ENCODE measurements around the gene PARVA. TPM values are rescaled to one million over a fixed set of nuclear protein-coding genes. Genes with fewer than 3 reads are reported as not detected.

PARVA gene
- total and polyA plus RNA-seq, 3 donors from 2014 or later, result 18.7 to 23.7 (median 23.6) TPM

DNA sequence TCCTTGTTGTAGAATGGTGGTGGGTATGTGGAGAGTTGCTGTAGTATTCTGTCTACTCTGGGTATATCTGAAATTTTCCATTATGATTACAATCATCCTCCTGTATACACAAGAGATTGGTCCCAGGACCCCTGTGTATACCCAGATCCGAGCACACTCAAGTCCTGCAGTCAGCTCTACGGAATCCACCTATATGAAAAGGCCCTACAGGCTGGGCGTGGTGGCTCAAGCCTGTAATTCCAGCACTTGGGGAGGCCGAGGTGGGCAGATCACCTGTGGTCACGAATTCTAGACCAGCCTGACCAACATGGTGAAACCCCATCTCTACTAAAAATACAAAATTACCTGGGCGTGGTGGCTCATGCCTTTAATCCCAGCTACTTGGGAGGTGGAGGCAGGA, 17.2 kb downstream of the PARVA start:
- 93 to 99% methylated on average over 6 of the region's 6 CpGs for WGBS, 2 donors
- H3K4me3 ChIP-seq, result no peak overlapping the region
- H3K27ac ChIP-seq, result no peak overlapping the region

DNA sequence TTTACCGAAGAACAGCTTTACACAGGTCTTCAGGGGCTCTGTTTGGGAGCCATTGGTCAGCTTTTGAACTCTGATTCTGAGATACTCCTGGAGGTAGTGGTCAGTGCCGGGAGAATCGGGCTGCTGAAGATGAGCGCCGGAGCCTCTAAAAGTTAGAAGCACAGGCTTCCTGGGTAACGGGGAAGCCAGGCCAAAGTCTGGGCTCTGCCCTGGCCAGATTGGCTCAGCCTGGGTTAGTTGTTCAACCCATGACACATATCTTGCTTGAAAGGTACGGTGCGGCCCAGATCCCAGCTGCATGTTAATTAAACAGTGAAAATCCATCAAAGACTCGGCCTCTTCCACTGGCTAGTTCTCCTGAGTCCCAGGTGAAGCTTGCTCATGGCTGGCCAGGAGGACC, 18.0 kb downstream of the PARVA start:
- H3K27ac ChIP-seq, result no peak overlapping the region
- H3K36me3 ChIP-seq (ENCODE audit: low read depth, missing control alignments), result no peaks in the 10 kb centered on the region
- H3K27me3 ChIP-seq, result no peaks in the 10 kb centered on the region
- WGBS, 2 donors, result 93 to 98% methylated on average over 9 of the region's 9 CpGs
- DNase-seq, result no peak
- intact Hi-C loops (cut with DNase I; ENCODE audit: low total_unique reads), result no loop called here
- TF ChIP-seq, protein P1, sequence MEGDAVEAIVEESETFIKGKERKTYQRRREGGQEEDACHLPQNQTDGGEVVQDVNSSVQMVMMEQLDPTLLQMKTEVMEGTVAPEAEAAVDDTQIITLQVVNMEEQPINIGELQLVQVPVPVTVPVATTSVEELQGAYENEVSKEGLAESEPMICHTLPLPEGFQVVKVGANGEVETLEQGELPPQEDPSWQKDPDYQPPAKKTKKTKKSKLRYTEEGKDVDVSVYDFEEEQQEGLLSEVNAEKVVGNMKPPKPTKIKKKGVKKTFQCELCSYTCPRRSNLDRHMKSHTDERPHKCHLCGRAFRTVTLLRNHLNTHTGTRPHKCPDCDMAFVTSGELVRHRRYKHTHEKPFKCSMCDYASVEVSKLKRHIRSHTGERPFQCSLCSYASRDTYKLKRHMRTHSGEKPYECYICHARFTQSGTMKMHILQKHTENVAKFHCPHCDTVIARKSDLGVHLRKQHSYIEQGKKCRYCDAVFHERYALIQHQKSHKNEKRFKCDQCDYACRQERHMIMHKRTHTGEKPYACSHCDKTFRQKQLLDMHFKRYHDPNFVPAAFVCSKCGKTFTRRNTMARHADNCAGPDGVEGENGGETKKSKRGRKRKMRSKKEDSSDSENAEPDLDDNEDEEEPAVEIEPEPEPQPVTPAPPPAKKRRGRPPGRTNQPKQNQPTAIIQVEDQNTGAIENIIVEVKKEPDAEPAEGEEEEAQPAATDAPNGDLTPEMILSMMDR (IDR thresholded peaks at IDR 0.05), result no peak
- TF ChIP-seq POLR2A (IDR thresholded peaks at IDR 0.05), result no peak
- H3K4me3 ChIP-seq, result no peak overlapping the region
- peaks cover under 1% of the 10 kb centered on the region for H3K4me1 ChIP-seq
- H3K9me3 ChIP-seq, result no peaks in the 10 kb centered on the region

More for the DNA sequence above, 17.2 kb downstream of the PARVA start:
- no peaks in the 10 kb centered on the region for H3K9me3 ChIP-seq
- TF ChIP-seq POLR2A (IDR thresholded peaks at IDR 0.05), result no peak
- TF ChIP-seq, protein P1 (IDR thresholded peaks at IDR 0.05), result no peak
- no peaks in the 10 kb centered on the region for H3K4me1 ChIP-seq
- intact Hi-C loops (cut with DNase I; ENCODE audit: low total_unique reads), result no loop called here
- no peak for DNase-seq
- no peaks in the 10 kb centered on the region for H3K27me3 ChIP-seq
- no peaks in the 10 kb centered on the region for H3K36me3 ChIP-seq (ENCODE audit: low read depth, missing control alignments)

DNA sequence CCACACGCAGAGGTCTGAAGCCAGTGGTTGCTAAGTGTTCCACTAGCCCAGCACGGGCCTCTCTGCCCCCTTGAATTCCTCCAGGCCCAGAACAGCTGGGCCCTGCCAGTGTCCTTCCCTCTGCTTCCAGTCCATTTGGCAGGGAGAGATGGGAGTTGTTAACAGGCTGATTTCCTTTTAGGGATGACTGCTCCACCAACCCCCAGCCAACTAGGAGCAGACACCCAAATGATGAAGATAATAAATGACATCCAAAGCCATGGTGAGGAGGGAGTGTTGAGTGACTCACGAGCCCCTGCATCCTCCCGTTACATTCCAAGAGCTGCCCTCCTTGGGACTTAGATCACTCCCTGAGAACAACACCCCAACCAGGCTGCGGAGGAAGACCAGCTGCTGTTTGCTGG, 20.6 kb downstream of the PARVA start:
- H3K27ac ChIP-seq, result peak overlapping the region; percentile 2 to 70
- no peaks in the 10 kb centered on the region for H3K36me3 ChIP-seq (ENCODE audit: low read depth, missing control alignments)
- H3K4me1 ChIP-seq, result peaks cover 8% of the 10 kb centered on the region
- TF ChIP-seq POLR2A (IDR thresholded peaks at IDR 0.05), result no peak
- TF ChIP-seq, protein P1 (IDR thresholded peaks at IDR 0.05), result no peak
- intact Hi-C loops (cut with DNase I; ENCODE audit: low total_unique reads), result no loop called here
- H3K27me3 ChIP-seq, result no peaks in the 10 kb centered on the region
- 43 to 55% methylated on average over 4 to 5 of the region's 5 CpGs for WGBS, 2 donors
- no peak overlapping the region for H3K4me3 ChIP-seq
- H3K9me3 ChIP-seq, result no peaks in the 10 kb centered on the region
- no peak for DNase-seq

DNA sequence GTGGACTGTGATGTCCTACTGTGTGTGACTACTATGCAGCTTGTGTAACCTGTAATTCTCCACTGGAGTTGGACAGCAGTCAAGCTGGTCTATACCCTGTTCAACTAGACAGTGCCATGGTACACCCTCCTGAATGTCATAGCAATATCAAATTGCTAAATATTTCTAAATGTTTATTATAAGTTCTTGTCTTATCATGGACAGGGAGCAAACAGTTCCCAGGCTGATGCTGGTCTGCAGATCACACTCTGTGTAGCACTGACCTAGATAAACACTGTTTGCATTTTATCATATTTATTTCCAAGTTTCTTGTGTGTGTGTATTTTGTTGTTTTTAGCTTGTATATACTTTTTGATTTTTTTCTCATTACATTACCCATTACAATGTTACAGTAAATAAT, 22.0 kb downstream of the PARVA start:
- no peak for TF ChIP-seq POLR2A (IDR thresholded peaks at IDR 0.05)
- TF ChIP-seq, protein P1 (IDR thresholded peaks at IDR 0.05), result no peak
- H3K36me3 ChIP-seq (ENCODE audit: low read depth, missing control alignments), result no peaks in the 10 kb centered on the region
- H3K4me3 ChIP-seq, result no peak overlapping the region
- H3K27me3 ChIP-seq, result no peaks in the 10 kb centered on the region
- H3K9me3 ChIP-seq, result no peaks in the 10 kb centered on the region
- H3K4me1 ChIP-seq, result peaks cover 8% of the 10 kb centered on the region
- H3K27ac ChIP-seq, result no peak overlapping the region
- intact Hi-C loops (cut with DNase I; ENCODE audit: low total_unique reads), result no loop called here
- DNase-seq, result no peak

DNA sequence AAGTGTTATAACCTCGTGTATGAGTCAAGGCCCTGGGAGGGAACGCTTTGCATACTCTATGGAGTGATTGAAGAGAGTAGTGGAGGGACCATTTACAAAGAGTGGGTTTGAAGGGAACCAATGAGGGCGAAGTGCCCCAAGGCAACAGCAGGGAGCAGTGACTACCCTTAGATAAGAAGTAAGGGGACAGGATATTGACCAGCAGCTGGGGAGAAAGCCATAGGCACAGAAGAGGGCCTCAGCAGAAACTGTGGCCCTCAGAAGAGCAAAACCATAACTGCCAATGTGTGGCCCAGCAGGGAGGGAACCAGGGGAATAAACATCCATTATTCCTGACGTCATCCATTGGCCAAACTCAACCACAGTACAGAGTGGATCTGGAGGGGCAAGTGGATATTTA, 24.7 kb downstream of the PARVA start:
- peaks cover 8% of the 10 kb centered on the region for H3K4me1 ChIP-seq
- H3K27me3 ChIP-seq, result no peaks in the 10 kb centered on the region
- no peak overlapping the region for H3K27ac ChIP-seq
- H3K4me3 ChIP-seq, result no peak overlapping the region
- no peaks in the 10 kb centered on the region for H3K36me3 ChIP-seq (ENCODE audit: low read depth, missing control alignments)
- intact Hi-C loops (cut with DNase I; ENCODE audit: low total_unique reads), result no loop called here
- DNase-seq, result no peak
- TF ChIP-seq POLR2A (IDR thresholded peaks at IDR 0.05), result no peak
- TF ChIP-seq, protein P1 (IDR thresholded peaks at IDR 0.05), result no peak
- WGBS, 2 donors, result 82 to 90% methylated on average over 4 of the region's 4 CpGs
- H3K9me3 ChIP-seq, result no peaks in the 10 kb centered on the region
